GM23338 (cell line): ENCODE results near the gene GKN2. TPM values are rescaled to one million over a fixed set of nuclear protein-coding genes. Genes with fewer than 3 reads are reported as not detected.

Experiments
- ATAC-seq: fragments of 200-7000 bp; cut with Tn5 transposase; 3 replicates; pipeline ENCODE4 v1.9.1; 2020
- DNase-seq: peaks from one replicate; pipeline ENCODE4 v3.0.0-alpha.2; 2015; ENCODE audit warnings: low spot score
- H2AFZ ChIP-seq: fragments of 200-600 bp; sonication (generic); 2 replicates; pipeline ENCODE4 v1.8.0; 2016; ENCODE audit warnings: antibody characterized with exemption, mild to moderate bottlenecking, moderate library complexity
- H3F3A ChIP-seq: fragments of 200-600 bp; sonication (generic); replicated peaks from 2 replicates; pipeline ENCODE4 v1.8.0; 2017; ENCODE audit warnings: antibody characterized with exemption, mixed run types, low read depth
- H3K27ac ChIP-seq: fragments of 200-600 bp; sonication (generic); 2 replicates; pipeline ENCODE4 v1.6.1; 2016; ENCODE audit warnings: low read depth
- H3K27me3 ChIP-seq: fragments of 200-600 bp; sonication (generic); 2 replicates; pipeline ENCODE4 v1.8.0; 2016; ENCODE audit warnings: mild to moderate bottlenecking, mixed run types, moderate library complexity; ENCODE audit not compliant: insufficient read depth
- H3K36me3 ChIP-seq: fragments of 200-600 bp; sonication (generic); 2 replicates; pipeline ENCODE4 v1.8.0; 2016; ENCODE audit warnings: mild to moderate bottlenecking; ENCODE audit not compliant: insufficient read depth
- H3K4me1 ChIP-seq: fragments of 200-600 bp; sonication (generic); 2 replicates; pipeline ENCODE4 v1.8.0; 2016; ENCODE audit warnings: mild to moderate bottlenecking, moderate library complexity; ENCODE audit not compliant: insufficient read depth
- H3K4me2 ChIP-seq: fragments of 200-600 bp; sonication (generic); 2 replicates; pipeline ENCODE4 v1.7.1; 2017; ENCODE audit warnings: mixed run types
- H3K4me3 ChIP-seq: fragments of 200-600 bp; sonication (generic); 2 replicates; pipeline ENCODE4 v1.6.1; 2016; ENCODE audit warnings: mixed run types
- H3K79me2 ChIP-seq: fragments of 200-600 bp; sonication (generic); replicated peaks from 2 replicates; pipeline ENCODE4 v1.8.0; 2017; ENCODE audit warnings: mild to moderate bottlenecking; ENCODE audit not compliant: insufficient read depth
- H3K9me2 ChIP-seq: fragments of 200-600 bp; sonication (generic); 2 replicates; pipeline ENCODE4 v1.8.0; 2017; ENCODE audit not compliant: insufficient read depth
- H4K20me1 ChIP-seq: fragments of 200-600 bp; sonication (generic); replicated peaks from 2 replicates; pipeline ENCODE4 v1.8.0; 2017; ENCODE audit warnings: mild to moderate bottlenecking; ENCODE audit not compliant: insufficient read depth
- H3K27ac Mint-ChIP-seq: 2 replicates; pipeline ENCODE4 v1.8.0; 2020; ENCODE audit warnings: inconsistent platforms, mild to moderate bottlenecking, moderate library complexity, mixed read lengths
- H3K27me3 Mint-ChIP-seq: 3 replicates; pipeline ENCODE4 v1.8.0; 2022; ENCODE audit warnings: low read depth, mild to moderate bottlenecking, moderate library complexity, mixed read lengths, inconsistent platforms; ENCODE audit not compliant: insufficient read depth, poor library complexity
- H3K36me3 Mint-ChIP-seq: 3 replicates; pipeline ENCODE4 v1.8.0; 2021; ENCODE audit warnings: low read depth, mild to moderate bottlenecking, inconsistent platforms, moderate library complexity, mixed read lengths
- H3K4me1 Mint-ChIP-seq: 3 replicates; pipeline ENCODE4 v1.8.0; 2020; ENCODE audit warnings: mild to moderate bottlenecking, inconsistent platforms, mixed read lengths
- H3K4me3 Mint-ChIP-seq: 3 replicates; pipeline ENCODE4 v1.8.0; 2021; ENCODE audit warnings: moderate library complexity, mild to moderate bottlenecking, inconsistent platforms, mixed read lengths
- H3K9me3 Mint-ChIP-seq: 3 replicates; pipeline ENCODE4 v1.8.0; 2020; ENCODE audit warnings: moderate library complexity, mild to moderate bottlenecking, inconsistent platforms, mixed read lengths
- CREB1 ChIP-seq: fragments of 250-450 bp; sonication (Bioruptor Pico); IDR thresholded peaks from 2 replicates; pipeline ENCODE4 v1.5.0; 2020; ENCODE audit warnings: low read depth, mild to moderate bottlenecking, moderate library complexity
- ETS1 ChIP-seq: IDR thresholded peaks from 2 replicates; pipeline ENCODE4 v1.6.1; 2016; ENCODE audit warnings: antibody characterized with exemption
- EZH2 ChIP-seq: fragments of 200-600 bp; sonication (generic); IDR thresholded peaks from one replicate; pipeline ENCODE4 v1.8.0; 2017; ENCODE audit warnings: antibody characterized with exemption, mild to moderate bottlenecking, low read depth; ENCODE audit not compliant: unreplicated experiment
- EZH2phosphoT487 ChIP-seq: fragments of 200-600 bp; sonication (generic); IDR thresholded peaks from one replicate; pipeline ENCODE4 v1.8.1; 2018; ENCODE audit warnings: antibody characterized with exemption; ENCODE audit not compliant: unreplicated experiment
- NANOG ChIP-seq: IDR thresholded peaks from 2 replicates; pipeline ENCODE4 v1.6.1; 2016; ENCODE audit warnings: antibody characterized with exemption, borderline replicate concordance
- POLR2AphosphoS5 ChIP-seq: IDR thresholded peaks from 2 replicates; pipeline ENCODE4 v1.6.1; 2016; ENCODE audit warnings: antibody characterized with exemption, low read depth
- REST ChIP-seq: IDR thresholded peaks from one replicate; pipeline ENCODE4 v1.6.1; 2018; ENCODE audit warnings: antibody characterized with exemption; ENCODE audit not compliant: unreplicated experiment
- STAT1 ChIP-seq: IDR thresholded peaks from one replicate; pipeline ENCODE4 v1.6.1; 2016; ENCODE audit warnings: antibody characterized with exemption; ENCODE audit not compliant: unreplicated experiment
- ZNF114 ChIP-seq: fragments of 250-450 bp; sonication (Bioruptor Pico); IDR thresholded peaks from 2 replicates; pipeline ENCODE4 v1.5.0; 2020; ENCODE audit warnings: mild to moderate bottlenecking, moderate library complexity
- ZNF462 ChIP-seq: fragments of 250-450 bp; sonication (Bioruptor Pico); IDR thresholded peaks from 2 replicates; pipeline ENCODE4 v1.5.0; 2020; ENCODE audit warnings: mild to moderate bottlenecking, moderate library complexity
- polyA plus RNA-seq: library from polyadenylated mRNA; unstranded; fragments of >200 nt; fragmentation: Nextera tagmentation; extraction: Ambion mirVana; gene quantifications from 2 replicates; pipeline ENCODE4 v1.2.1, GENCODE V29; 2016
- total RNA-seq: library from RNA; depleted of rRNA; stranded (reverse); fragments of >200 nt; shearing (Covaris generic); gene quantifications from 2 replicates; pipeline ENCODE4 v1.2.3, GENCODE V29; 2014

The GKN2 gene
- total and polyA plus RNA-seq, 2 experiments from 2014 or later, result not detected

GRCh38 chr2:68994864-68995263 lies 42.2 kb upstream of the GKN2 start:
- no peak for DNase-seq
- Histone ChIP-seq H2AFZ (no peak overlapping the region), H3F3A (no peaks in the 10 kb centered on the region), H3K27me3 (no peaks in the 10 kb centered on the region), H3K36me3 (no peaks in the 10 kb centered on the region), H3K4me2 (no peak overlapping the region), H3K27ac (no peak overlapping the region), H3K9me2 (no peaks in the 10 kb centered on the region), H3K4me3 (no peak overlapping the region), H3K4me1 (no peaks in the 10 kb centered on the region), H3K79me2 (no peaks in the 10 kb centered on the region), H4K20me1 (no peaks in the 10 kb centered on the region)
- no peak for ATAC-seq
- Mint-ChIP-seq H3K9me3 (no peaks in the 10 kb centered on the region), H3K27ac (no peak overlapping the region), H3K27me3 (peaks cover 2% of the 10 kb centered on the region), H3K4me1 (no peaks in the 10 kb centered on the region; the same call in 2 of the 3 replicates), H3K4me3 (no peak overlapping the region), H3K36me3 (no peaks in the 10 kb centered on the region)
- TF ChIP-seq POLR2AphosphoS5 (no peak), ETS1 (no peak), EZH2phosphoT487 (no peak), REST (no peak), STAT1 (no peak)

- Histone ChIP-seq H3K27ac (no peak overlapping the region), H3K4me1 (no peaks in the 10 kb centered on the region), H3K27me3 (no peaks in the 10 kb centered on the region), H2AFZ (no peak overlapping the region), H3K36me3 (no peaks in the 10 kb centered on the region), H3F3A (no peaks in the 10 kb centered on the region), H3K9me2 (no peaks in the 10 kb centered on the region), H3K4me3 (no peak overlapping the region), H4K20me1 (no peaks in the 10 kb centered on the region), H3K79me2 (no peaks in the 10 kb centered on the region), H3K4me2 (no peak overlapping the region)
- H3K27ac Mint-ChIP-seq, result no peak overlapping the region
- peaks cover 2% of the 10 kb centered on the region for H3K27me3 Mint-ChIP-seq
- H3K9me3 Mint-ChIP-seq, result no peaks in the 10 kb centered on the region
- H3K36me3 Mint-ChIP-seq, result no peaks in the 10 kb centered on the region
- no peak overlapping the region for H3K4me3 Mint-ChIP-seq
- no peak for ATAC-seq
- no peaks in the 10 kb centered on the region; the same call in 2 of the 3 replicates for H3K4me1 Mint-ChIP-seq
- DNase-seq, result no peak
- TF ChIP-seq CREB1 (CRISPR knock-in tag) (no peak), NANOG (no peak), ETS1 (no peak), ZNF462 (CRISPR knock-in tag) (no peak), ZNF114 (no peak), POLR2AphosphoS5 (no peak), EZH2 (no peak), STAT1 (no peak)
Measured at GRCh38 chr2:68993660-68994059, 41.0 kb upstream of the GKN2 start.
